Left cardiac atrium (tissue), 4 donors: ENCODE measurements around the gene FBXO24. TPM values are rescaled to one million over a fixed set of nuclear protein-coding genes. Genes with fewer than 3 reads are reported as not detected.
A peak's percentile ranks its signal among the peaks of the same experiment; 100 is the strongest.

Source experiments
- ATAC-seq, 2 donors: fragments of 200-7000 bp; cut with Tn5 transposase; one replicate each; pipeline ENCODE4 v1.9.1; 2020; ENCODE audit warnings: mild to moderate bottlenecking in 2 of 2, moderate library complexity in 2 of 2
- DNase-seq: peaks from one replicate; pipeline ENCODE4 v3.0.0-alpha.2; 2020
- intact Hi-C, 2 donors: fragments of 100-400 bp; cut with DNase I; formaldehyde crosslinking; loops; one replicate each; pipeline versions ENCODE4 v1.14.1 to v1.15.1; 2022 to 2023
- total RNA-seq, 2 donors: library from RNA; stranded (reverse); fragmentation: NEBNext Ultra II Directional; extraction: Animal tissue kit (Norgen Biotek cat#: 25700); gene quantifications; one replicate each; pipeline ENCODE4 v1.2.1, GENCODE V29; 2021
- donor health status: DM: no; HTN: yes; CAD: no.
- donor health status: DM: no; HTN: yes; CAD: no; lungs with severe emphysema.
- donor health status: DM: yes; HTN: yes; CAD: no.
- donor health status: Dilated cardiomyopathy.

The FBXO24 gene
- total RNA-seq, 2 donors from 2014 or later, result 0.31 to 0.62 TPM

- no peak for DNase-seq
- peak in 1 of 2 donors; percentile 3 for ATAC-seq
- intact Hi-C loops, result no loop called here
Measured at GRCh38 chr7:100627238-100627549, 41.1 kb downstream of the FBXO24 start.

- DNase-seq, result no peak
- intact Hi-C loops, result no loop called here
- ATAC-seq, result no peak
Measured at GRCh38 chr7:100629117-100629716, 43.1 kb downstream of the FBXO24 start.

- DNase-seq, result no peak
- no peak for ATAC-seq
- intact Hi-C loops, result no loop called here
Measured at GRCh38 chr7:100630066-100630465, 43.9 kb downstream of the FBXO24 start.

DNA sequence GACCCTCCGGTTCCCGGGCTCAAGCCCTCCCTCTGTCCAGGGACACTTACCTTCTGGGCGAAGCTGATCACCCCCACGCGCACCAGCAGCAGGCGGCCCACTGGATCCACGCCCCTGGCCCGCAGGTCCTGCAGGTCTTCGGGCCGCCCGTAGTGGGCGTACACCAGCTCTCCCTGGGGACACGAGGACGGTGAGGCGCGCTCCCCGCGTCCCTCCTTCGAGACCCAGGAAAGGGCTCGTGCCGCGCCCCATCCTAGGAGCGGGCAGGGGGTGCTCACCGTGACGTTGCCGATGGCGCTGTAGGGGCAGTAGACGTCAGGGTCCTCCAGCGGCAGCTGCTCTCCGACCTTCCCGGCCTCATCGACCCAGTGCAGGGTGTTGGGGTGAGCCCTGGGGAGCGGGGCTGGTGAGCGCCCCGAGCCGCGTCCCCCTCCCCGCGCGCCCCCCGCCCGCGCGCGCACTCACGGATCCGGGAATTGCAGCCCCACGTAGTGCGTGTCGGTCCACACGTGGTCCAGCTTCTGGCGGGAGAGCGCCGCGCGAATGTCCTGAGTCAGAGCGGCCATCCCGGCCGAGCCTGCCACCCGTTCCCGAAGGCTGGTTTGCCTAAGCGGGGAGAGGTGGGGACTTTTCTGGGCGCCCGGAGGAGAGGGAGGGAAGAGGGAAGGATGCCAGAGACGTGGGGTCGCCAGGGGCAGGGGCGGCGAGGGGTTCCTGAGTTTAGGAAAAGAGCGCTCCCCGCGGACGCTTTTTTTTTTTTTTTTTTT, 47.0 kb downstream of the FBXO24 start:
- intact Hi-C loops, result no loop called here
- peak; percentile 55 for DNase-seq

GRCh38 chr7:100639995-100640516, 53.9 kb downstream of the FBXO24 start:
- ATAC-seq (no peak), DNase-seq (no peak)
- intact Hi-C loops, result no loop called here

More for the DNA sequence above, 47.0 kb downstream of the FBXO24 start:
- peak; percentile 70 to 78 for ATAC-seq

DNA sequence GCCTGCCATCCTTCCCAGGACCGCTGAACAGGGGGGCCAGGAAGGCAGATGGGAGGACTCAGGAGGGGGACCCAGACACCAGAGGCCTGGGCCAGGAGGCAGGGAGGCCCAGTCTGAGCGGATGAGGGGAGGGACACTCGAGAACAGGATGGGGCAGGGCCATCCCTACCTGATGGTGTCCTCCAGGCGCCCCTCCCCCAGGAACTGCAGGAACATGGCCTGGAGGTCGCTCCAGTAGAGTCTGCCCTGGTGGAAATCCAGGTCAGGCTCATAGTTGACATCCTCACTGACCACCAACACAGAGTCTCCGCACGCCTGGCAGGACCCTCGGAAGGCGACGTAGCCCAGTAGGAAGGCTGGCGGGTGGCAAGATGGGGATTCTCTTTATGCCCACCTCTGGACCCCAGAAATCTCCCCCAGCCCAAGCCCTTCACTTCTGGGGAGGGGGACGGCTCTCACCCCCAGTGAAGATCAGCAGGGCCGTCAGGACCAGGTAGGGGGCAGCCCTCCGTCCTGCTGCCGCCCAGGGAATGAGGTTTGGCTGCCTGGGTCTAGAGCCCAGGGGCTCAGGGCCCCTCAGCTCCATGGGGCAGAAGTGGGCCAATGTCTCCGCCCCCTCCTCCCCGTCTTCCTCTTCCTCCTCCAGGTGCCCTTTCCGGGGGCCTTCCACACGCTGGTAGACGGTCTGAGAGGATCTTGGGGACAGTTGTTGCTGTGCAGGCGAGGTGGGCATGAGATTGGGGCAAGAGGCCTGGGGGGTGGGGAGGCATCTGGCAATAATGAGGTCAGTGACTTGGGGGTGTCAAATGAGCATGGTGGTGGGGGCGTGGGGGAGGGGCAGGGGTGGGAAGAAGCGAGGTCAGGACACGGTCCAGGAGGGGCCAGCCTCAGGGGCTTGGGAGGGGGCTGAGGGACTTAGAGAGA, 54.7 kb downstream of the FBXO24 start:
- no peak for ATAC-seq
- intact Hi-C loops, result no loop called here
- no peak for DNase-seq

- intact Hi-C loops, result no loop called here
- DNase-seq (no peak), ATAC-seq (no peak)
Measured at GRCh38 chr7:100641463-100641859, 55.3 kb downstream of the FBXO24 start, which contains the start of gene TFR2. TFR2 (minus strand) TSS chr7:100641552; CDS start chr7:100641509, 43 bp downstream.

- intact Hi-C loops, result no loop called here
- DNase-seq, result no peak
- ATAC-seq, result no peak
Measured at GRCh38 chr7:100641860-100642533, 55.9 kb downstream of the FBXO24 start.

DNA sequence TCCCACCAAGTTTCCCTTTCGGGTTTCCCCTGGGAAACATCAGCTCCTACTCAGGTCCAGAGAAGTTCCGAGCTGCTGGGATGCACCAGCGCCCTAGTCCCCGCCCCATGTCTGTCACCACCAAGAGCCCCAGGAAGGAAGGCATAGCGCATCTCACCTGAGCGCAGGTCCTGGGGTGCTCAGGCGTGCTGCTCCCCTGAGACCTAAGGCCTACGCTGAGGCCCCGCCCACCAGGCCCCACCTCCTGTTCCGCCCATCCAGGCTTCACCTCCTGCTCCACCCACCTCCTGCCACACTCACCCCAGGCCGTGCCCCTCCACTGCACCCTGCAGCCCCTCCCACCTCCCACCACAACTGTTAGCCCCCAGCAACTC, 56.4 kb downstream of the FBXO24 start:
- DNase-seq (no peak), ATAC-seq (peak in 1 of 2 donors; percentile 29)
- intact Hi-C loops, result no loop called here

- intact Hi-C loops, result no loop called here
- DNase-seq (no peak), ATAC-seq (no peak)
Measured at GRCh38 chr7:100649826-100650565, 63.9 kb downstream of the FBXO24 start.

Other genes with a start within 250 kb of the FBXO24 start
- gene PILRB, start 228.2 kb upstream of the FBXO24 start, total RNA-seq, result 10 to 100 TPM; 11.6 to 12.5 TPM
- 1 to 10 TPM; 3.7 to 6.5 TPM for gene PILRA, start 212.8 kb upstream of the FBXO24 start, total RNA-seq
- 1 to 10 TPM; 3.6 to 4.9 TPM for gene ZCWPW1, start 157.6 kb upstream of the FBXO24 start, total RNA-seq
- 10 to 100 TPM; 20.9 to 23.9 TPM for gene MEPCE, start 156.5 kb upstream of the FBXO24 start, total RNA-seq
- 10 to 100 TPM; 15.5 to 19.8 TPM for gene PPP1R35, start 149.8 kb upstream of the FBXO24 start, total RNA-seq
- gene SPACDR, start 122.1 kb upstream of the FBXO24 start, total RNA-seq, result under 1 TPM; 0.38 to 0.73 TPM
- gene TSC22D4, start 107.1 kb upstream of the FBXO24 start, total RNA-seq, result 10 to 100 TPM; 31.3 to 36.2 TPM
- under 1 TPM; 0.59 to 0.97 TPM for gene NYAP1, start 102.4 kb upstream of the FBXO24 start, total RNA-seq
- 10 to 100 TPM; 21.0 to 24.3 TPM for gene AGFG2, start 47.1 kb upstream of the FBXO24 start, total RNA-seq
- gene SAP25, start 12.4 kb upstream of the FBXO24 start, total RNA-seq, result 1 to 10 TPM in 1 of 2 donors, under 1 TPM in 1; 0.58 to 1.5 TPM
- gene LRCH4, start 199 bp upstream of the FBXO24 start, total RNA-seq, result 10 to 100 TPM; 28.2 to 32.6 TPM
- 10 to 100 TPM; 51.8 to 96.5 TPM for gene PCOLCE, start 16.0 kb downstream of the FBXO24 start, total RNA-seq
- 10 to 100 TPM; 11.0 to 13.3 TPM for gene MOSPD3, start 26.2 kb downstream of the FBXO24 start, total RNA-seq
- under 1 TPM; 0.29 to 0.79 TPM for gene TFR2, start 55.2 kb downstream of the FBXO24 start, total RNA-seq
- gene ACTL6B, start 70.1 kb downstream of the FBXO24 start, total RNA-seq, result not detected
- gene GNB2, start 87.4 kb downstream of the FBXO24 start, total RNA-seq, result 100 to 1,000 TPM; 125 to 153 TPM
- 10 to 100 TPM; 25.8 to 31.0 TPM for gene GIGYF1, start 107.9 kb downstream of the FBXO24 start, total RNA-seq
- 10 to 100 TPM; 23.2 to 29.0 TPM for gene POP7, start 119.8 kb downstream of the FBXO24 start, total RNA-seq
- gene EPO, start 134.1 kb downstream of the FBXO24 start, total RNA-seq, result not detected
- not detected for gene ZAN, start 147.3 kb downstream of the FBXO24 start, total RNA-seq
- gene EPHB4, start 241.2 kb downstream of the FBXO24 start, total RNA-seq, result 10 to 100 TPM; 27.5 to 46.8 TPM